Measurements from ENCODE around the gene TRIM29.
A peak's percentile ranks its signal among the peaks of the same experiment; 100 is the strongest.

Gene TRIM29

GRCh38 chr11:120170741-120171261 lies 32.9 kb upstream of the TRIM29 start:
- no peak for DNase-seq (ENCODE audit: low read depth)
- no peak overlapping the region for H3K4me3 ChIP-seq (ENCODE audit: low read depth, low read length)
- no peak for TF ChIP-seq CTCF (IDR thresholded peaks at IDR 0.05; ENCODE audit: insufficient read depth, low read depth, low read length, missing control alignments)

- H3K4me3 ChIP-seq (ENCODE audit: low read depth, low read length): no peak overlapping the region
- DNase-seq (ENCODE audit: low read depth): no peak
- no peak for TF ChIP-seq CTCF (IDR thresholded peaks at IDR 0.05; ENCODE audit: insufficient read depth, low read depth, low read length, missing control alignments)
Observed at GRCh38 chr11:120169981-120170698, 32.2 kb upstream of the TRIM29 start.

GRCh38 chr11:120168960-120169681 lies 31.2 kb upstream of the TRIM29 start:
- H3K4me3 ChIP-seq (ENCODE audit: low read depth, low read length): no peak overlapping the region
- peak; percentile 25 for DNase-seq (ENCODE audit: low read depth)
- peak; percentile 64 for TF ChIP-seq CTCF (IDR thresholded peaks at IDR 0.05; ENCODE audit: insufficient read depth, low read depth, low read length, missing control alignments)

GRCh38 chr11:120168108-120168959 lies 30.4 kb upstream of the TRIM29 start:
- DNase-seq (ENCODE audit: low read depth): no peak
- no peak for TF ChIP-seq CTCF (IDR thresholded peaks at IDR 0.05; ENCODE audit: insufficient read depth, low read depth, low read length, missing control alignments)
- H3K4me3 ChIP-seq (ENCODE audit: low read depth, low read length): no peak overlapping the region

GRCh38 chr11:120167659-120168058 lies 29.7 kb upstream of the TRIM29 start:
- DNase-seq (ENCODE audit: low read depth): no peak
- no peak overlapping the region for H3K4me3 ChIP-seq (ENCODE audit: low read depth, low read length)
- TF ChIP-seq CTCF (IDR thresholded peaks at IDR 0.05; ENCODE audit: insufficient read depth, low read depth, low read length, missing control alignments): no peak

- no peak for TF ChIP-seq CTCF (IDR thresholded peaks at IDR 0.05; ENCODE audit: insufficient read depth, low read depth, low read length, missing control alignments)
- no peak for DNase-seq (ENCODE audit: low read depth)
- no peak overlapping the region for H3K4me3 ChIP-seq (ENCODE audit: low read depth, low read length)
Observed at GRCh38 chr11:120160436-120160835, 22.5 kb upstream of the TRIM29 start.
